Esophagus muscularis mucosa (tissue), 4 donors: ENCODE results near the gene ALCAM. TPM values are rescaled to one million over a fixed set of nuclear protein-coding genes. Genes with fewer than 3 reads are reported as not detected.

Source experiments
- DNase-seq: peaks from one replicate; pipeline ENCODE4 v3.0.0-alpha.2; 2017; ENCODE audit errors: extremely low spot score
- H3K27ac ChIP-seq, 4 donors: fragments of 200-600 bp; sonication (generic); replicated peaks in 1 of 4; 1 replicate in 3 of 4; 2 replicates in 1 of 4; pipeline ENCODE4 v1.5.1; 2016 to 2019; ENCODE audit warnings: mild to moderate bottlenecking in 1 of 4
- H3K27me3 ChIP-seq, 4 donors: fragments of 200-600 bp; sonication (generic); one replicate each; pipeline versions ENCODE4 v1.5.1 to v1.6.0; 2016 to 2019
- H3K36me3 ChIP-seq, 4 donors: fragments of 200-600 bp; sonication (generic); one replicate each; pipeline ENCODE4 v1.5.1; 2016 to 2019
- H3K4me1 ChIP-seq, 4 donors: fragments of 200-600 bp; sonication (generic); one replicate each; pipeline ENCODE4 v1.5.1; 2016 to 2019
- H3K4me3 ChIP-seq, 4 donors: fragments of 200-600 bp; sonication (generic); 1 replicate in 2 of 4; 2 replicates in 2 of 4; pipeline ENCODE4 v1.5.1; 2016 to 2019; ENCODE audit warnings: mild to moderate bottlenecking in 4 of 4, moderate library complexity in 1 of 4
- H3K9me3 ChIP-seq, 4 donors: fragments of 200-600 bp; sonication (generic); 1 replicate in 3 of 4; 2 replicates in 1 of 4; pipeline ENCODE4 v1.5.1; 2016 to 2019
- CTCF ChIP-seq, 3 experiments: fragments of 200-600 bp in 2 of 3; fragments of 450-650 bp in 1 of 3; sonication (generic) in 2 of 3; IDR thresholded peaks; one replicate each; pipeline ENCODE4 v1.5.1; 2017 to 2019; ENCODE audit warnings: antibody characterized with exemption in 3 of 3, mild to moderate bottlenecking in 2 of 3, moderate library complexity in 1 of 3
- EP300 ChIP-seq: sonication (generic); formaldehyde crosslinking; IDR thresholded peaks from one replicate; pipeline ENCODE4 v1.6.1; 2017; ENCODE audit warnings: antibody characterized with exemption
- POLR2A ChIP-seq: fragments of 450-650 bp; IDR thresholded peaks from one replicate; pipeline ENCODE4 v1.6.1; 2017; ENCODE audit warnings: antibody characterized with exemption, moderate library complexity, mild to moderate bottlenecking, low read depth
- POLR2AphosphoS5 ChIP-seq, 2 donors: sonication (generic); formaldehyde crosslinking; IDR thresholded peaks; one replicate each; pipeline ENCODE4 v1.6.1; 2017; ENCODE audit warnings: antibody characterized with exemption in 2 of 2
- WGBS: methylation state at CpG from one replicate; pipeline ENCODE4 v1.1.5; 2018; 5-methylcytosine and 5-hydroxymethylcytosine counted together
- intact Hi-C: fragments of 100-400 bp; cut with DNase I; formaldehyde crosslinking; loops from one replicate; pipeline ENCODE4 v1.15.1; 2023
- total RNA-seq, 4 donors: library from RNA; depleted of rRNA; stranded (reverse); fragments of >200 nt; gene quantifications; one replicate each; pipeline versions ENCODE4 v1.1.0 to v1.2.1, GENCODE V29; 2016

The ALCAM gene
- total RNA-seq, 4 donors from 2014 or later, result 19.0 to 26.2 (median 22.6) TPM

DNA sequence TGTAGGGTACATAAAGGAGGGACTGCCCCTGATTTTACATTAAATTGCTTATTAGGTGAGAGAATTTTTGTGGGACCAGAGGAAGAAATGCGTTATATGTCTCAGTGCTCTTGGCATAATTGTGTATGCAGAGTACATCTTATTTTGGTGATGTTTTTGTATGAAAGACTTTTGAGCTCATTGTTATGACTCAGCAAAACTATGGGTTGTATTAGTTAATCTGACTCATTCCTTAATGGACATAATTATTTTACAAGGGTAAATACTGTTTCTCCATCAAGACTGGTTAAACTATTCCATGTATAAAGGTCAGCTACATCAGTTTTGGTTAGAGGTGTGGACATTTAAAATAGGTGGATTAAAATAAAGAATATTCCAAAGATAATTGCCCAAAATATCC lies 156.8 kb downstream of the ALCAM start:
- Histone ChIP-seq H3K4me1 (no peaks in the 10 kb centered on the region), H3K27me3 (no peaks in the 10 kb centered on the region), H3K27ac (no peak overlapping the region), H3K9me3 (no peaks in the 10 kb centered on the region), H3K4me3 (no peak overlapping the region), H3K36me3 (no peaks in the 10 kb centered on the region)
- intact Hi-C loops, result no loop called here
- WGBS, result 95% methylated on average over 1 of the region's 1 CpG
- DNase-seq, result no peak
- no peak for TF ChIP-seq CTCF (IDR thresholded peaks at IDR 0.05)
- TF ChIP-seq EP300, result no peak

DNA sequence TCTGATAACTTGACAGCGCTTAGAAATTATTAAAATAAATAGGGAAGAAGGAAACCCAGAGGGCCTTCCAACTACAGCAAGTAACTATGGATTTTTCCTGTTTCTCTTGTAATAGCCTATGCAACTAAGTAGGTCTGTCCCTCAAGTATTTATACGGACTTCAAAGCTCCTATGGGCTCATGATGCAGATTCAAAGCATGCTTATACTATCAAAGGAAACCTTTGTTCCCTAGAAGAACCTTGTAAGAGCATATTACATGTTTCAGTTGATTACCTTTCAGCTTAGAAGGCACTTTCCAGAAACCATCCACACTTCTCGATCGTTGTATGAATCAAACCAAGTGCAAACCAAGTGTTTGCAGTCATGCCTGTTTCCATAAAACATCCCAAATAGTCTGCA lies 158.8 kb downstream of the ALCAM start:
- Histone ChIP-seq H3K36me3 (no peaks in the 10 kb centered on the region), H3K27ac (no peak overlapping the region), H3K9me3 (no peaks in the 10 kb centered on the region), H3K4me3 (no peak overlapping the region), H3K4me1 (no peaks in the 10 kb centered on the region), H3K27me3 (no peaks in the 10 kb centered on the region)
- no peak for DNase-seq
- intact Hi-C loops, result no loop called here
- WGBS, result 82% methylated on average over 4 of the region's 4 CpGs
- no peak for TF ChIP-seq POLR2AphosphoS5 (IDR thresholded peaks at IDR 0.05)
- TF ChIP-seq POLR2A, result no peak
- TF ChIP-seq CTCF (IDR thresholded peaks at IDR 0.05), result no peak
- no peak for TF ChIP-seq EP300

- H3K4me1 ChIP-seq, result no peaks in the 10 kb centered on the region
- no peak for TF ChIP-seq CTCF (IDR thresholded peaks at IDR 0.05)
- TF ChIP-seq EP300, result no peak
- no peak for TF ChIP-seq POLR2AphosphoS5 (IDR thresholded peaks at IDR 0.05)
- TF ChIP-seq POLR2A, result no peak
- H3K9me3 ChIP-seq, result no peaks in the 10 kb centered on the region
- H3K27ac ChIP-seq, result no peak overlapping the region
- H3K4me3 ChIP-seq, result no peak overlapping the region
- no peak for DNase-seq
- H3K36me3 ChIP-seq, result no peaks in the 10 kb centered on the region
- intact Hi-C loops, result no loop called here
- 76% methylated on average over 4 of the region's 4 CpGs for WGBS
- H3K27me3 ChIP-seq, result no peaks in the 10 kb centered on the region
Observed at GRCh38 chr3:105526360-105527111, 159.8 kb downstream of the ALCAM start.

DNA sequence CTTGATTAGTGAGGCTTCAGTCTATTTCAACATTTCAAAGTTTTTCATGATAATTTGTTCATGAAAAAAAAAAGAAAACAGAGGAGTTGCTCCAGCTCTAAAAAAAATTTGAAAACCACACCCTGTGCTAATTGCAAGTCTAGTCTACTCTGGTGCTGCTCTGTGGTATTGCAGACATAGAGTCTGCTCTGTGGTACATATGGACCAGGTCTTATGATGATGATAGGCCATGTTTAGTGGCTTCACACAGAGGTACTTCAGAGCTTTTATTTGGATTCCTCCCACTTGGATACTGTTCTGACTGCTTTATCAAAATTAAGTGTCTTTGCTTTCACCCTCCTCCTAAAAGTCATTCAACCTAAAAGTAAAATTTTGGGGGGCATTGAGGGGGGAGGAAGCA lies 160.8 kb downstream of the ALCAM start:
- no peaks in the 10 kb centered on the region for H3K4me1 ChIP-seq
- no peak for DNase-seq
- H3K4me3 ChIP-seq, result no peak overlapping the region
- H3K27ac ChIP-seq, result no peak overlapping the region
- no peaks in the 10 kb centered on the region for H3K27me3 ChIP-seq
- TF ChIP-seq CTCF (IDR thresholded peaks at IDR 0.05), result no peak
- TF ChIP-seq EP300, result no peak
- no peak for TF ChIP-seq POLR2A
- no peak for TF ChIP-seq POLR2AphosphoS5 (IDR thresholded peaks at IDR 0.05)
- no peaks in the 10 kb centered on the region for H3K9me3 ChIP-seq
- no peaks in the 10 kb centered on the region for H3K36me3 ChIP-seq
- intact Hi-C loops, result no loop called here

- H3K36me3 ChIP-seq, result no peaks in the 10 kb centered on the region
- no peak overlapping the region for H3K4me3 ChIP-seq
- WGBS, result 62% methylated on average over 3 of the region's 3 CpGs
- H3K9me3 ChIP-seq, result no peaks in the 10 kb centered on the region
- H3K4me1 ChIP-seq, result no peaks in the 10 kb centered on the region
- intact Hi-C loops, result no loop called here
- no peak for TF ChIP-seq POLR2A
- TF ChIP-seq CTCF (IDR thresholded peaks at IDR 0.05), result no peak
- no peak for TF ChIP-seq POLR2AphosphoS5 (IDR thresholded peaks at IDR 0.05)
- no peak for TF ChIP-seq EP300
- no peak for DNase-seq
- H3K27me3 ChIP-seq, result no peaks in the 10 kb centered on the region
- H3K27ac ChIP-seq, result no peak overlapping the region
Observed at GRCh38 chr3:105527949-105528348, 161.2 kb downstream of the ALCAM start.
